GM18511 (cell line): ENCODE measurements around the gene C16orf95.

ENCODE experiments used
- ATAC-seq: cut with Tn5 transposase; IDR thresholded peaks from one replicate; pipeline ENCODE4 v1.9.1; 2021; ENCODE audit warnings: mild to moderate bottlenecking, moderate library complexity; ENCODE audit not compliant: unreplicated experiment

The C16orf95 gene

DNA sequence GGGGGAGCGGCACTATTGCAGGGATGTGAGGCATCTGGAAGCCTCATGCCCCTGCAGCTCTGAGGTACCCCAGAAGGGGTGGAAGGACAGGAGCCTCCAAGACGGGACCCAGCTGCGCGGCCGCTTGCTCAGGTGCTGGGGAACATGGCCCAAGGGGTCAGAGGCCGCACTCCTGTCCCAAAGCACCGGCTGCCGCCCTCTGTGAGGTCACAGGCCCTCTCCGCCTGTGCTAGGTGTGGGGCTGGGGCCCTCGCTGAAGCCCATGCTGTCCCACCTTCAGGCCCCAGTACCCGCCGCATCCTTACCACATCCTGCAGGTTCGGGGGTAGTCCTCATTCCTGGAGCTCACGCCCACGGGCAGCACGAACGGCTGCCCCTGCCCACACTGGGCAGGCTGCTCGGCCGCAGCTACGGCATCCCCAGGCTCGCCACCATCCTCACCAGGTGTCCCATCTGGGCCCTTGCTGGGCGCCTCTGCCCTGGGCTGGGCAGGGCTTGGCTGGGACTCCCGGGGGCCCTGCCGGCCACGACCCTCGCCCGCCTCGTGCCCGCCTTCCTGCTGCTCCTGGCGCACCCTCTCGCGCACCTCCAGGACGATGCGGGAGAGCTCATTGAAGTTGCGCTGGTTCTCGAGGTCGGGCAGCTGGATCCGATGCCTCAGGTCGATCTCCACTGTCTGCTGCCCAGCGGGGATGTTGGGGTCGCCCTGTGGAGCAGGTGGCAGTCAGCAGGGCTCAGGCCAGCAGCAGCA, 16.6 kb upstream of the C16orf95 start:
- no peak for ATAC-seq

DNA sequence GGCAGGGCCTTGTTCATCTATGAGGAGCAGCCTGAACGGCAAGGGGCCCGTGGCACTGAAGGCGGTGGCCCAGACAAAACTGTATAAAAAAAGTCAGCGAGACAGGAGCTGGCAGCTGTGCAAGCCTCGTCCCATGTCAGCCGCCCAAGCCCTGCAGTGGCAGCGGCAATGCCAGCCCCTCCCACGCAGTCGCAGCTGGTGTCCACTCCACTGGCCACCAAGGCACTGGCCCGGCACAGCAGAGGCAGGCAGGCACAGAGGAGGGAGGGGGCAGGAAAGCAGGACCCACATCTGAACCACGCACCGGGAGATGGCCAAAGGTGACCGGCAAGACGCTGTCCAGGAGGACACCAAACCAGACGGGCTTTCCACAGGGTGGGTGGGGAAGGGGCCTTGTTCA, 15.9 kb upstream of the C16orf95 start:
- ATAC-seq, result no peak

DNA sequence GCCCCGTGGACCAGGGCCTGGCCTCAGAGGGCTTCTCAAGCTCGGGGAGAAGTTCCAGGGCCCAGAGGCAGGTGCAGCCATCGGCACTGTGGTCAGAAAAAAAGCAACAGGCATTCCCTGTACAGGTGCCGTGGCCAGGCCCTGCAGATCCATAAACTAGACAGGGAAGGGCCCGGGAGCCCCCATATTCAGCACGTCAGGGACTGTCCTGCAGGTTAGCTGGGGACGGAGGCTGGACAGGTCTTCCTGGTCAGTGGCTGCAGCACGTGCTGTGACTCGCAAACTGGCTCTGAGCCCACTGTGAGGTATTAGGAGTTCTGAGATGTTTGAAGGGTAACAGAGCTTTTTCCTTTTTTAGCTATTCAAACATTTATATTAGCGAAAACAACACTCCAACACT, 15.0 kb upstream of the C16orf95 start:
- ATAC-seq, result no peak

DNA sequence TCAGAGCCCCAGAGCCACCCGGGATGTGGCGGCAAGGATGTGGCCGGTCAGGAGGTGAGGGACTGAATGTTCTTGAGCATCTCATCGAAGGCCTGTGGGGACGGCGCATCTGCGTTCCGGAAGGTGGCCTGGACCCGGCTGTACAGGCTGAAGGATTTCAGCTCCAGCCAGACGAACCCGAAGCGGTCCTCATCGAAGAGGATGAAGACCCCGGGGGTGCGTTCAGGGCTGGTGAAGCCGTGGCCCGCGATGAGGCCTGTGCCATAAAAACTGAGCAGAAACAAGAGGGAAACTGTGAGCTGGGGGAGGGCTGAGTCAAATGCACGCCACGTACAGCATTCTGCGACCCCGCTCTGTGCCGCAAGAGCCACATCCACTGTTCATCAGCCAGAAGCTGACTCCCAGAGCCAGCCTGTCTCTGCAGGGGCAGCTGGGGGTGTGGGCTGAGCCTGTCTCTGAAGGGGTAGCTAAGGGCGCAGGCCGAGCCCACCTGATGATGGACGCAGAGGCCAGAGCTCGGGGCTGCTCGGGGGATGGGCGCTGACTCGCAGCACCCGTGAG, 14.1 kb upstream of the C16orf95 start:
- no peak for ATAC-seq

DNA sequence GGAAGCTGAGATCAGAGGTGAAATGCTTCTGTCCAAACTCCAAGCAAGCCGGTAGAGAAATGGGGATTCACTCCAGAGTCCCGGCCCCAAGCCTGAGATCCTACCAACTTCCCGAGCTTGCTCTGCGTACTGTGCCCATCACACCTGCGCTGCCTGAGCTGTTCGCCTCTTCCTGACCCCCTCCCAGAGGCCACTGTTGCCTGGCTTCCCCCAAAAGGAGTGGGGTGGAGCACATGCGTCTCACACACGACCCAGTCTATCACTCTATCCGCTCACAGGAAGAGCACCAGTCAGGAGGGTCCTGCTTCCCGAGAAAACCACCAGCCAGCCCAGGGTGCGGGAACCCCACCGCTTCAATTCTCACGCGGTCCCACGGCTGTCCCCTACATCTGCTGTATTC, 13.5 kb upstream of the C16orf95 start:
- no peak for ATAC-seq

DNA sequence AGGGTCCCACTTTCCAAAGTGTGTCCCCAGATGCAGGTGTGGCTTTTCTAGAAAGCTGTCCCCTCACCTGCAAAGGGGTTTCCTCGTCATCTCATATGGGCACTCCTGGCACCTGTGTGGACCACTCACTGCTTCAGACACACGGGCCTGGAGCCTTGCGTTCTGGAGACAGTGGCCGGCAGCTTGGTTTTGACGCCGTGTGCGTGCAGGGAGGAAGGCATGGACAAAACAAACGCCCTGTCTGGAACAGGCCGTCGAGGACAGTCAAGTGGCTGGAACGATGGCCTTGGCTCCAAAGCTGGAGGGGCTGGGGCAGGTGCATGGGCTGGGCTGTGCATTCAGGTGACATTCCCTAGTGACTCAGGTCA, 13.0 kb upstream of the C16orf95 start:
- ATAC-seq, result no peak

DNA sequence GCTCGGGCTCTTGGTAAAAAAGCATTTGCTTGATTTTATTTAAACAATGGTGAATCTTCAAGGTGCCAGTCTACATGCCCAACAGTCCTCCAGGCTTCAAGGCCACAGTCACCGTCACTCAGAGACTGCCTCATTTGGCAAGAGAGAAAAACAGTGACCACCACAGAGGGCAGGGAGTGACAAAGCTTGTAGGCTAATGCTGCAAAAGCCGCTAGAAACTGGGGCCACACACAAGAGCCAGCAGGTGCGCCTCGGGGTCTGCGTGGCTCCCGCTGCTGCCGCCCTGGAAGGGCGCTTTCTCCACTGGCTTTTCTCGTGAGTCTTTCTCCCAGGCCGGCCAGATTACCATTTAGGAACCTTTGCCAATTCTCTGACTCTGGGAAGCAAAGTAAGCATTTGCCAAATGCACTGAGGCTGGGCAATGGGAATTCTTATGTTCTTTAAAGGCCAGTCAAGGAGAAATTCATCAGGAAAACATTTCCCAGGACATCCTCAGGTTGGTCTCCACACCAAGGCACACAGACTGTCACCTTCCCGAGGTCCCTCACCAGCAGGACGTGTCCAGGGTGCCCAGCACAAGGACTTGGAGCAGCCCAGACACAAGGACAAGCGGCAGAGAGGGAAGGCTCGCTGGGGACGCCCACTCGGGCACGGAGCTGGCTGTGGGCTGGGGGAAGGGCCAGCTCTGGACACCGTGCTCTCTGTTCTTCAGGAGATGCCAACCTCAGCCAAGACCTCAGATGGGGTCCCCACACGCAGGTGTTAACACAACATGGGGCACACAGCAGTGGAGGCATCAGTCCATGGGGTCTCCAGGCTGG, 12.5 kb upstream of the C16orf95 start:
- ATAC-seq, result no peak

DNA sequence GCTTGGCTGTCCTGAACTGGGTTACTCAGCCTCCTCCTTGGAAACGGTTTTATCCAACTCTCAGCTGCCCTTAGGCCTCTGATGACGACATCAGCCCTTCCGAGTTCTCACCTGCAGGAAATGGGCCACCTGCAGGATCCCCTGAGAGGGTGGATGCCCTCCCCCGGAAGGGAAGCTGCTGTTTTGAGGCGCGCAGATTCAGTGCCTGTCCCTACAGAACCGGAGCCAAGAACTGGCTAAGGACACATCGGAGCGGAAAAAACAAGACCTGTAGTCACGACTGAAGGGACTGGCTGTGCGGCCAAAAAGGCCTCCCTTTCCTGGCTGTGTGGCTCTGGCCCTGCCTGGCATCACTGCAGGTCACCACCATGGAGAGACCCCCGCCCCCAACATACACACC, 11.7 kb upstream of the C16orf95 start:
- no peak for ATAC-seq

DNA sequence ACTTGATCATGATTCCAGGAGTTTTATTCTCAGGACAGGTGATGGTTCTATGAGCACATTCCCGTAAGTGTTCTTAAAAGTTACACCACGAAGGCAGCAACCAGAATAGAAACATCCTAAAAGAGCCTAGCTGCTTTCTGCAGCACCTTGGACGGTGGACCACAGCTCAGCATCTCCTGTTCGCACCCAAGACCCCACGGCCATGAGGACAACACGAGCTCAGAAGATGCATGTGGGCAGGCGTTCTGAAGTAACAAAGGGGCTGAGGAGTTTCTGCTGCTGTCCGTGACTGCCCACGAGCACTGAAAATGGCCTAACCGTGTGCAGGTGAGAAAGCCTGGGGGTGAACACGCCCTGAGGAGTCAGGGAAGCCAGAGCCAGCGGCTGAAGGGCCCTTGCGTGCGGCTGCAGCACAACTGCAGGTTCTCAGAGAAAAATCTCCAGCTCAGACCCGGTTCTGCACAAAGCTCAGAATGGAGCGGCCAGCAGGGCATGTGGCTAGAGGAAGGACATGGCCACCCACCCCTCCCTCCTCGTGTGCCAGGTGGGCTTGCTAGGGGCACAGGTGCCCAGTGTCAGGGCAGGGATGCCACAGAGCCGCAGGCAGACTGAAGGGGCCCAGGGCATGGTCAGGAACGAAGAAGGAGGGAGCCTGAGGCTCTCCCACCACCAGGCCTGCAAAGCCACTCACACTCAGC, 10.8 kb upstream of the C16orf95 start:
- no peak for ATAC-seq

DNA sequence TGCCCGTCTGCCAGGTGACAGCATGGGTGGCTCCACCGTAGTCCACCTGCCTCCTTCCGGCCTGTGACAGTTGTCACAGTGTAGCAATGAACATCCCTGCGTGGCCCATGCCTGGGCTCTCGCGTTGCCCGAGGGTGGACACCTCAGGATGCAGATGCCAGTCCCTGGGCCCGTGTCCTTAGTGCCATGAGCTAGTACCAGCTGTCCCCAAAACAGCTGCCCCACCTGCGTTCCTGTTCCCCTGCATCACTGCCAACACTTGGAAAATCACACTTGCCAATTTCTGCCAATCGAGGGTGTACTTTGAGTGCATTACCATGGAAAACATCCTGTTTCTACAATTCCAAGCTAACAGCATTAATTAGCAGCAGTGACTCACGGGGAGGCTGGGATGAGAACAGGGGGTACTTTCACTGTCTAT, 9.0 kb upstream of the C16orf95 start:
- ATAC-seq, result no peak

DNA sequence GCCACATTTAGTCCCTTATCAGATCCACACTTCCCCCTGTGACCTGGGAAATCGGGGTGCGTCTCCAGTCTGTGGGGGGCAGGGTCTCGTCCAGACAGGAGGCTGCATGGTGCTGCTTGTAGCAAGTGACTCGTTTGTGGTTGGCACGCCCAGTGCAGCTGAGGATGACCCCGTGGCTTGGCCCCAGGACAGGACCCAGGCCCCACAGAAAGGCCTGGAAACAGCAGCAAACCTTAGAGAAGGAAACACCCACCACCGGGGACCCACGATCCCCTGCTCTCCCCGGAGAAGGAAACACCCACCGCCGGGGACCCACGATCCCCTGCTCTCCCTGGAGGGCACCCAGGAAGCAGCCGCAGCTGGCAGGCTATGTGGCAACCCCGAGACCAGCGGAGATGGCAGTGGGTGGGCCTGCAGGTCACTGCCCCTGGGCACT, 8.2 kb upstream of the C16orf95 start:
- ATAC-seq, result no peak

DNA sequence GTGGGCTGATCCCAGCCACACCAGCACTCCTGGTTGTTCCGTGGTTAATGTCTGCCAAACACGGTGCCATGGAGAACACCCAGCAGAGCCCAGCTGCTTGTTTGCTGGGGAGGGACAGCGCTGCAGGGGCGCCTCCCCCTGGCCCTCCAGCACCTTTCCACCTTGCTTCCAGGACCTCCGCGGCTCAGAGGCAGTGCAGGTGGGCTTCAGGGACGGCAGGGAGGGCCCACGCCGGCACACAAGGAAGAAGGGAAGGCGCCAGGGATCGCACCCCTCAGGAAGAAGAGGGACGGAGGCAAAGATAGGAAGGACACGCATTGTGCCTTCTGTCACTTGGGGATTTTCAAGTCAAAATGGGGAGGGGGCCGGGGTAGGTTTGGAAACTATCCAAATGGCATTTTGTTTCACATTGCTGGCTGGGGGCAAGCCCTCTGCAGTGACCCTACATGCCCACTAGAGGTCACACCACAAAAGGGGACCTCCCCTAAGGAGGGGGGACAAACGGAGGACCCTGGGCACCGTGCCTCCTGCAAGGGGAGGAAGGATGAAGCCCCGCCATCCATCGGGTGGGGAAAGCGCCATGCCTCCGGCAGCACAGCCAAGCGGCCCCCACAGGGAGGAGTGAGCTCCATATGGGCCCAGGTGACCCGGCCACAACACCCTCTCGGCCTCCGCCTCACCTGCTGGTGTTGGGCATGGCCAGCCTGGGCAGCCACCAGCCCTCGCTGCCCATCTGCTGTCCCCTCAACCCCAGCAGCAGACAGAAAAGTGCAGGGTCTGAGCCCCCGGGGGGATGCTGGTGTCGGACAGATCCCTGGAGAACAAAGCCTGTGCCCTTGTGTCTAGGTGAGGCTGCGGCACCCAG, 7.5 kb upstream of the C16orf95 start:
- no peak for ATAC-seq

DNA sequence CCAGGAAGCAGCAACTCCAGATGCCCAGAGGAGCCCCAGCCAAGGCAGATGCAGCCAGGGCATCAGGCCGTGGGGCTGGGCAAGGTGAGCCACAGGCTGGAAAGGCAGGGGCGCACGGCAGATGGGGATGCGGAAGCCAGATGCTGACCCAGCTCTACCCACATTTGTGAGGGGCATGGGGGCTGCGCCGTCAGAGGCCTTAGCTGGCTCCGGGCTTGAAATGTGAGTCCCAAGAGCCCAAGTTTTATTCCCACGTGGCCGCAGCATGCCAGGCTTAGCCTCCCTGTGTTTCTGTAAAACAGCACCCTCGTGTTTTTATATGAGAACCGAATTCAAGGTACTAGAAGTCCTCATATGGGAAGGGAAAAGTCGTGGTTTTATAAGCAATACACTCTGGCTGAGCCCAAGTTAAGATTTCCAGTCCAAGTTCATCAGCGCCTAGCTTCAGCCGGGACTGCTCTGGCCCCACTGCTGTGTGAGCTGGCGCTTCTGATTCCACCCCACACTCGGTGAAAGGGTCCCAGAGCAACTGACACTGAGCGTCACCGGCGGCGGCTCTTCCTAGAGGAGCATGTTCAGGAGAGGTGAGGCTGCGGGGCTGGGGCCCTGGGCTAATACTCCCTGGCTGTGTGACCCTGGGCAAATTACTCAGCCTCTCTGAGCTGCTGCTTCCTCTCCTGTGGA, 6.7 kb upstream of the C16orf95 start:
- no peak for ATAC-seq

DNA sequence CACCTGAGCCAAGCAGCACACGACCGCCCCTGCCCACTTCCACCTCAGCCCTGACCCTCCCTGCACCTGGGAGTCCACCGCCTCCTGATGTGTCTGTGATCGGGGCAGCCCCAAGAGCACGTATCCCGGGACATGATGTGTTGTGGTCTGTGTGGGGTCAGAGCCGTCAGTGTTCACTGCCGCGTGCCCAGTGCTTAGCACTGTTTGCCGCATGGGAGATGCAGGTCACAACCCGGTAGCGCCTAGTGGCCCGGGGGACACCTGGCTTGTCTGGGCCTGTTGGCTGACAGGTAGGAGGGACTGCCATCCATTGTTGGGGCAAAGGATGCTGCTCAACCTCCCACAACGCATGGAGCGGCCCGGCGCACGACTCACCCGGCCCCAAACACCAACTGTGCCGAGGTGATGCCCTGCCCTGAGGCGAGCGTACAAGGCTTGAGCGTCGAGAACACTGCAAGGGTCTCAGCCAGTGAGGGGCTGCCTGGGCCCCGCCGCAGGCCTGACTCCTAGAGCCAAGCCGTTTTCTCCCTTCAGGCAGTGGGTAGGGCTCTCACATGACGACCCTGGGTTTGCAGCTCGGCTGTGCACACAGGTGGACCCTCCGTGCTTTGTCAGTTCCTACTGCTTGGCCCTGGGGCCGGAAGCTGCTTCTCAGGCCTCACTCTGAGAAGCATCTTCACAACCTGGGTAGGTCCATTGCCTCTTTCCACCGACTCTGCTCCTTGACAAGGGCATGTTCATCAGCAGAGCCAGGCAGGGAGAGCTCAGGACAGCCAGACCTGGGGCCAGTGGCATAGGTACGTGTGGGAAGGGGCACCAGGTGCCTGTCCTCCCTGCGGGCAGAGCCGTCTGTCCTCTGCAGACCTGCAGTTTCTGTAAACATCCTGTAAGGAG, 5.9 kb upstream of the C16orf95 start:
- no peak for ATAC-seq

DNA sequence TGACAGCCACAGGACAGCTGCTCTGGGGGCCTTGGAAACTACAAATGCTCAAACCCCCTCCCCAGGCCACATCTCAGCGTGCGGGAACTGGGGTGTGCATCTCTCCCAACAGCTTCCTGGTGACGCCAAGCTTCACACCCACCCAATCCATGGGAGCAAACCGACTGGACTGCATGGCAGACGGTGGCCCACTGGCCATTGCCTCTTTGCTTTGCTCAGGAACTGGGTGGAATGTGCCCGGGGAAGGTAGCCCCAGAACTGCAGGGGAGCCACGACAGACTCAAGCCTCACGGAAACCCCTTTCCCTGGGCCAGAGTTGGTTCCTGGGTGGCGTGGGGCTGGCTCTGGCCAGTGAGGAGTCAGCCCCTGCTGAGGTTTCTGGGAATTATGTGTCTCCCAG, 5.2 kb upstream of the C16orf95 start:
- ATAC-seq, result no peak

DNA sequence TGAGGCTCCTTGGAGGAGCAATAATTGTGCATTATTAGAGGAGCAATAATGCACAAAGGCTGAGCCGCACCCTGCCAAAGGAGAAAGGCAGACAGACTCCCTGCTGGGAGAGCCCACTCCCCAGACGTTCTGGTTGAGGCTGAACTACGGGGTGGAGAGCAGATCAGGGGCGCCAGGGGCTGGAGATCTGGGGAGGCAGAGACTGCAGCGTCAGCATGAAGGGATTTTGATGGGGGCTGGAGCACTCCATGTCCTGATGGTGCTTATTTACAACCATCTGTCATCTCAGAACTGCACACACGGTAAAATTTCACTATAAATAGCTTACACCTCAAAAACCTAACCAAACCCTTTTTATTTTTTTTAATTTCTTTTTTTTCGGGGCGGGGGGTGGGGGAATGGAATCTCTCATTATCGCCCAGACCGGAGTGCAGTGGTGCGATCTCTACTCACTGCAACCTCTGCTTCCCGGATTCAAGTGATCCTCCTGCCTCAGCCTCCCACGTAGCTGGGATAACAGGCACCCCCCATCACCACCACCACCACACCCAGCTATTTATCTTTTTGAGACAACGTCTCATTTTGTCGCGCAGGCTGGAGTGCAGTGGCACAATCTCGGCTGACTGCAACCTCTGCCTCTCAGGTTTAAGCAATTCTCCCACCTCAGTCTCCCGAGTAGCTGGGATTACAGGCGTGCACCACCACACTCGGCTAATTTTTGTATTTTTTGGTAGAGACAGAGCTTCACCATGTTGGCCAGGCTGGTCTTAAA, 4.3 kb upstream of the C16orf95 start:
- ATAC-seq, result no peak

DNA sequence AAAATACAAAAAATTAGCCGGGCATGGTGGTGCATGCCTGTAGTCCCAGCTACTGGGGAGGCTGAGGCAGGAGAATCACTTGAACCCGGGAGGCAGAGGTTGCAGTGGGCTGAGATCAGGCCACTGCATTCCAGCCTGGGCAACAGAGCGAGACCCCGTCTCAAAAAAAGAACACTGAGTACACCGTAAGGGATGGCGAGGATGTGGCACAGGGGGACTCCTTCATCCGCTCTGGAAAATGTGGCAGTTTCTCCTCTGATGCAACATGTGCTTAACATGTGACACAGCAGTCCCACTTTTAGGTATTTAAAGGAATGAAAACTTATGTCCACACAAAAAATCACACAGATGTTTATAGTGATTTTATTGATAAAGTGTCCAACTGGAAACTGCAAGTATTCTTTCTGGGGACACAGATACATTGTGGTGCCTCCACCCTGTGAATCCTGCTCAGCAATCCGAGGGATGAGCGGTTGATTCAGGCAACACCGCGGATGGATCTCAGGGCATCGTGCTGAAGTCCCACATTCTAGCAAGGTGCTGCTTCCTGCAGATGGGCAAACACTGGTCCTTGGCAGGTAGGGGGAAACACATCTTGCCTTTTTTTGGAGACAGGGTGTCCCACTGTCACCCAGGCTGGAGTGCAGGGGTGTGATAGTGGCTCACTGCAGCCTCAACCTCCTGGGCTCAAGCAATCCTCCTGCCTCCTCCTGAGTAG, 3.5 kb upstream of the C16orf95 start:
- ATAC-seq, result no peak
